Measurements from ENCODE around the gene RPE.

Gene RPE

GRCh38 chr2:210046851-210047500 is 44.5 kb downstream of the RPE start:
- no peak overlapping the region for H3K4me3 ChIP-seq (ENCODE audit: low read depth, low read length)
- no peak for DNase-seq (ENCODE audit: low read depth)
- TF ChIP-seq CTCF (IDR thresholded peaks at IDR 0.05; ENCODE audit: low read depth, low read length, missing control alignments) = no peak

- no peak for TF ChIP-seq CTCF (IDR thresholded peaks at IDR 0.05; ENCODE audit: low read depth, low read length, missing control alignments)
- no peak overlapping the region for H3K4me3 ChIP-seq (ENCODE audit: low read depth, low read length)
- no peak for DNase-seq (ENCODE audit: low read depth)
Observed at GRCh38 chr2:210049831-210050230, 47.4 kb downstream of the RPE start.

GRCh38 chr2:210050885-210051284 is 48.4 kb downstream of the RPE start:
- no peak for TF ChIP-seq CTCF (IDR thresholded peaks at IDR 0.05; ENCODE audit: low read depth, low read length, missing control alignments)
- no peak overlapping the region for H3K4me3 ChIP-seq (ENCODE audit: low read depth, low read length)
- DNase-seq (ENCODE audit: low read depth) = no peak

GRCh38 chr2:210054696-210055095 is 52.3 kb downstream of the RPE start:
- TF ChIP-seq CTCF (IDR thresholded peaks at IDR 0.05; ENCODE audit: low read depth, low read length, missing control alignments) = no peak
- no peak overlapping the region for H3K4me3 ChIP-seq (ENCODE audit: low read depth, low read length)
- no peak for DNase-seq (ENCODE audit: low read depth)

GRCh38 chr2:210055825-210056224 is 53.4 kb downstream of the RPE start:
- no peak for DNase-seq (ENCODE audit: low read depth)
- no peak overlapping the region for H3K4me3 ChIP-seq (ENCODE audit: low read depth, low read length)
- TF ChIP-seq CTCF (IDR thresholded peaks at IDR 0.05; ENCODE audit: low read depth, low read length, missing control alignments) = no peak

GRCh38 chr2:210063306-210063705 is 60.9 kb downstream of the RPE start:
- no peak for TF ChIP-seq CTCF (IDR thresholded peaks at IDR 0.05; ENCODE audit: low read depth, low read length, missing control alignments)
- no peak for DNase-seq (ENCODE audit: low read depth)
- H3K4me3 ChIP-seq (ENCODE audit: low read depth, low read length) = no peak overlapping the region

Measured in GM12864 (cell line).